Activated naive CD4-positive, alpha-beta T cell treated with anti-CD3 and anti-CD28 coated beads, Interleukin-2, amount 50 U/mL, for 24 hours (primary cell): ENCODE results near the gene HLA-DQA1.
"Not testable (repeated sequence)": the region's sequence is repeated elsewhere in the genome, so short reads cannot be mapped to it uniquely, and the experiment has no call there.

ENCODE experiments used
- H3K27ac Mint-ChIP-seq: one replicate; pipeline ENCODE4 v1.8.0; 2021; ENCODE audit warnings: mild to moderate bottlenecking, mixed read lengths
- H3K27me3 Mint-ChIP-seq: one replicate; pipeline ENCODE4 v1.8.0; 2021; ENCODE audit warnings: mixed read lengths
- H3K36me3 Mint-ChIP-seq: one replicate; pipeline ENCODE4 v1.8.0; 2021; ENCODE audit warnings: mixed read lengths
- H3K4me1 Mint-ChIP-seq: one replicate; pipeline ENCODE4 v1.8.0; 2021; ENCODE audit warnings: mixed read lengths
- H3K4me3 Mint-ChIP-seq: one replicate; pipeline ENCODE4 v1.8.0; 2021; ENCODE audit warnings: mild to moderate bottlenecking, mixed read lengths
- H3K9me3 Mint-ChIP-seq: one replicate; pipeline ENCODE4 v1.8.0; 2021; ENCODE audit warnings: mixed read lengths

HLA-DQA1 gene

GRCh38 chr6:32613475-32613874 is 23.7 kb upstream of the HLA-DQA1 start:
- Mint-ChIP-seq H3K27me3 (no peaks in the 10 kb centered on the region), H3K36me3 (no peaks in the 10 kb centered on the region), H3K4me1 (peaks cover 25% of the 10 kb centered on the region), H3K4me3 (no peak overlapping the region), H3K27ac (no peak overlapping the region), H3K9me3 (no peaks in the 10 kb centered on the region)

GRCh38 chr6:32614366-32615081 is 22.7 kb upstream of the HLA-DQA1 start:
- H3K4me3 Mint-ChIP-seq, result no peak overlapping the region
- H3K27ac Mint-ChIP-seq, result no peak overlapping the region
- H3K9me3 Mint-ChIP-seq, result no peaks in the 10 kb centered on the region
- no peaks in the 10 kb centered on the region for H3K36me3 Mint-ChIP-seq
- peaks cover 25% of the 10 kb centered on the region for H3K4me1 Mint-ChIP-seq
- no peaks in the 10 kb centered on the region for H3K27me3 Mint-ChIP-seq

- Mint-ChIP-seq H3K36me3 (no peaks in the 10 kb centered on the region), H3K27ac (peak overlapping the region; percentile 86), H3K9me3 (no peaks in the 10 kb centered on the region), H3K4me3 (no peak overlapping the region), H3K27me3 (no peaks in the 10 kb centered on the region), H3K4me1 (peaks cover 25% of the 10 kb centered on the region)
Measured at GRCh38 chr6:32615885-32616532, 21.2 kb upstream of the HLA-DQA1 start.

- H3K36me3 Mint-ChIP-seq, result no peaks in the 10 kb centered on the region
- no peak overlapping the region for H3K4me3 Mint-ChIP-seq
- H3K27me3 Mint-ChIP-seq, result no peaks in the 10 kb centered on the region
- H3K9me3 Mint-ChIP-seq, result no peaks in the 10 kb centered on the region
- H3K4me1 Mint-ChIP-seq, result peaks cover 33% of the 10 kb centered on the region
- no peak overlapping the region for H3K27ac Mint-ChIP-seq
Measured at GRCh38 chr6:32617751-32618150, 19.5 kb upstream of the HLA-DQA1 start.

- no peaks in the 10 kb centered on the region for H3K36me3 Mint-ChIP-seq
- no peak overlapping the region for H3K4me3 Mint-ChIP-seq
- peaks cover 42% of the 10 kb centered on the region for H3K4me1 Mint-ChIP-seq
- H3K9me3 Mint-ChIP-seq, result no peaks in the 10 kb centered on the region
- no peaks in the 10 kb centered on the region for H3K27me3 Mint-ChIP-seq
- H3K27ac Mint-ChIP-seq, result no peak overlapping the region
Measured at GRCh38 chr6:32621372-32621771, 15.8 kb upstream of the HLA-DQA1 start.

GRCh38 chr6:32622545-32623401 is 14.4 kb upstream of the HLA-DQA1 start:
- Mint-ChIP-seq H3K9me3 (no peaks in the 10 kb centered on the region), H3K27ac (peak overlapping the region; percentile 52), H3K4me3 (peak overlapping the region; percentile 67), H3K36me3 (no peaks in the 10 kb centered on the region), H3K4me1 (peaks cover 42% of the 10 kb centered on the region), H3K27me3 (no peaks in the 10 kb centered on the region)

- Mint-ChIP-seq H3K27ac (peak overlapping the region; percentile 30), H3K27me3 (no peaks in the 10 kb centered on the region), H3K36me3 (no peaks in the 10 kb centered on the region), H3K4me3 (peak overlapping the region; percentile 55), H3K9me3 (no peaks in the 10 kb centered on the region), H3K4me1 (peaks cover 51% of the 10 kb centered on the region)
Measured at GRCh38 chr6:32623693-32624092, 13.5 kb upstream of the HLA-DQA1 start.

- no peak overlapping the region for H3K27ac Mint-ChIP-seq
- H3K27me3 Mint-ChIP-seq, result no peaks in the 10 kb centered on the region
- no peaks in the 10 kb centered on the region for H3K36me3 Mint-ChIP-seq
- H3K4me1 Mint-ChIP-seq, result peaks cover 51% of the 10 kb centered on the region
- no peak overlapping the region for H3K4me3 Mint-ChIP-seq
- H3K9me3 Mint-ChIP-seq, result no peaks in the 10 kb centered on the region
Measured at GRCh38 chr6:32624565-32624964, 12.6 kb upstream of the HLA-DQA1 start.

DNA sequence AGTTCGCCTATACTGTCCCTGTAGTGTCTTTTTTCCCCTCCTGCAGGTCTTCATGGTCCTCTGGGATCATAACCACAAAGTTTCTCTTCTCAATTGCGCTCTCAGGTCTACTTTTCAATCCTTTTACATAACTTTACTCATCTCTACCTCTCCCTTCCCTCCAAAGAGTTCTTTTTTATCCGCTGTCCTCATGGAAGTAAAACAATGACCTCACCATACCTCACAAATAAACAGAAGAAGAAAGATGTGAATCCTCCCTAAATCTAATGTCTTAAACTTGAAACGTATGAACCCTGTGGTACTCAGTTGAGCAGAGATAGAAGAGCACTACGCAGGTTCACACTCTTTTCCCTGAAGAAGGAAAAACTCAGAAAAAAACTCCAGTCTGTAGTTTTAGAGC is 12.1 kb upstream of the HLA-DQA1 start:
- Mint-ChIP-seq H3K4me1 (peaks cover 51% of the 10 kb centered on the region), H3K9me3 (no peaks in the 10 kb centered on the region)

GRCh38 chr6:32627249-32627648 is 10.0 kb upstream of the HLA-DQA1 start:
- Mint-ChIP-seq H3K36me3 (no peaks in the 10 kb centered on the region), H3K4me1 (peaks cover 50% of the 10 kb centered on the region), H3K4me3 (no peak overlapping the region), H3K27me3 (no peaks in the 10 kb centered on the region), H3K27ac (no peak overlapping the region), H3K9me3 (no peaks in the 10 kb centered on the region)

More for the DNA sequence above, 12.1 kb upstream of the HLA-DQA1 start:
- Mint-ChIP-seq H3K27ac (peak overlapping the region; percentile 87), H3K36me3 (no peaks in the 10 kb centered on the region), H3K4me3 (peak overlapping the region; percentile 61), H3K27me3 (no peaks in the 10 kb centered on the region)

GRCh38 chr6:32627831-32628230 is 9.4 kb upstream of the HLA-DQA1 start:
- H3K4me1 Mint-ChIP-seq, result peaks cover 50% of the 10 kb centered on the region
- no peaks in the 10 kb centered on the region for H3K27me3 Mint-ChIP-seq
- peak overlapping the region; percentile 83 for H3K27ac Mint-ChIP-seq
- no peaks in the 10 kb centered on the region for H3K36me3 Mint-ChIP-seq
- no peak overlapping the region for H3K4me3 Mint-ChIP-seq
- no peaks in the 10 kb centered on the region for H3K9me3 Mint-ChIP-seq

GRCh38 chr6:32629793-32630192 is 7.4 kb upstream of the HLA-DQA1 start:
- not testable (repeated sequence) for H3K27me3 Mint-ChIP-seq, H3K36me3 Mint-ChIP-seq, H3K4me3 Mint-ChIP-seq, H3K27ac Mint-ChIP-seq, H3K9me3 Mint-ChIP-seq
- peaks cover 34% of the 10 kb centered on the region for H3K4me1 Mint-ChIP-seq

GRCh38 chr6:32635526-32636123 is 1.6 kb upstream of the HLA-DQA1 start:
- Mint-ChIP-seq H3K9me3 (no peaks in the 10 kb centered on the region), H3K27ac (no peak overlapping the region), H3K27me3 (no peaks in the 10 kb centered on the region), H3K4me1 (peaks cover 7% of the 10 kb centered on the region), H3K36me3 (no peaks in the 10 kb centered on the region), H3K4me3 (no peak overlapping the region)

- Mint-ChIP-seq H3K9me3 (no peaks in the 10 kb centered on the region), H3K36me3 (no peaks in the 10 kb centered on the region), H3K27me3 (no peaks in the 10 kb centered on the region), H3K4me3 (no peak overlapping the region), H3K27ac (no peak overlapping the region), H3K4me1 (peaks cover 15% of the 10 kb centered on the region)
Measured at GRCh38 chr6:32637883-32638282, 677 bp downstream of the HLA-DQA1 start.

DNA sequence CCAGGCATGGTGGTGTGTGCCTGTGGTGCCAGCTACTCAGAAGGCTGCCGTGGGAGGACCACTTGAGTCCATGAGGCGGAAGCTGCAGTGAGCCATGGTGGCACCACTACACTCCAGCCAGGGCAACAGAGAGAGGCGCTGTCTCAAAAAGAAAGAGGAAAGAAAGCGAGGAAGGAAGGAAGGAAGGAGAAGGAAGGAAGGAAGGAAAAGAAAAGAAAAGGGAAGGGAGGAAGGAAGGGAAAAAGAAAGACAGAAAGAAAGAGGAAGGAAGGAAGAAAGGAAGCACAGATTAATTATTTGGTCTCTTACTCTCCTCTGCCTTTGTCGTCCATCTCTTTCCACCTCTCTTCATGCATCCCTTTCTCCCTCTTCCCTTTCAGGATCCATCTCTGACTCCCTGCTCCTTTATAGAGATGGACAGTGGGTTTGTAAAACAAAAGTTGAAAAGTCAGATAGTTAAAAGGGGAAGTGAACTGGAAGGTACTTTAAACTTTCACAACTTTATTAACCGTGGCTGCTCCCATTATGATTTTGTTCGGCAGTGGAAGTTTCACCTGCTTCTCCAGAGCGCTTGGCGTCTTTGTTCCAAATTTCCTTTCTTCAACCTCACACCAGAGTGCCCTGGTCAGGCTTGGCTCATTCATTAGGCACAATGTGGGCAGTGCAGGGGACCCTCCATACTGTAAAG is 1.5 kb downstream of the HLA-DQA1 start:
- Mint-ChIP-seq H3K4me3 (no peak overlapping the region), H3K4me1 (peaks cover 19% of the 10 kb centered on the region), H3K27me3 (no peaks in the 10 kb centered on the region), H3K27ac (no peak overlapping the region), H3K36me3 (no peaks in the 10 kb centered on the region), H3K9me3 (no peaks in the 10 kb centered on the region)
